Measurements from ENCODE around the gene ZBTB11.
"Not testable (repeated sequence)": the region's sequence is repeated elsewhere in the genome, so short reads cannot be mapped to it uniquely, and the experiment has no call there.

Gene ZBTB11

DNA sequence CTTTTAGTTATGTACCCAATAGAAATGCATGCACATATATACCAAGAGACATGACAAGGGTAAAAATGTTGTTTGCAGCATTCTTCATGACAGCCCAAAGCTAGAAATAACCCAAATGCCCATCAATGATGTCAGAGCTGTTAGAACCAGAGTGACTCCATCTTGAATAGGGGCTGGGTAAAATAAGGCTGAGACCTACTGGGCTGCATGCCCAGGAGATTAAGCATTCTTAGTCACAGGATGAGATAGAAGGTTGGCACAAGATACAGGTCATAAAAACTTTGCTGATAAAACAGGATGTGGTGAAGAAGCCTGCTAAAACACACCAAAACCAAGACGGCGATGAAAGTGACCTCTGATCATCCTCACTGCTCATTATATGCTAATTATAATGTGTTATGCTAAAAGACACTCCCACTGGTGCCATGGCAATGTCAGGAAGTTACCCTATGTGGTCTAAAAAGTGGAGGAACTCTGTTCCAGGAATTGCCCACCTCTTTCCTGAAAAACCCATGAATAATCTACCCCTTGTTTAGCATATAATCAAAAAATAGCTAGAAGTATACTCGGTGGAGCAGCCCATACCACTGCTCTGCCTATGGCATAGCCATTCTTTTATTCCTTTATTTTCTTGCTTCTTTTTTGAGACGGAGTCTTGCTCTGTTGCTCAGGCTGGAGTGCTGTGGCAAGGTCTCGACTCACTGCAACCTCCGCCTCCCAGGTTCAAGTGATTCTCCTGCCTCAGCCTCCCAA is 32.9 kb downstream of the ZBTB11 start:
- no peak for DNase-seq (ENCODE audit: low read depth)

DNA sequence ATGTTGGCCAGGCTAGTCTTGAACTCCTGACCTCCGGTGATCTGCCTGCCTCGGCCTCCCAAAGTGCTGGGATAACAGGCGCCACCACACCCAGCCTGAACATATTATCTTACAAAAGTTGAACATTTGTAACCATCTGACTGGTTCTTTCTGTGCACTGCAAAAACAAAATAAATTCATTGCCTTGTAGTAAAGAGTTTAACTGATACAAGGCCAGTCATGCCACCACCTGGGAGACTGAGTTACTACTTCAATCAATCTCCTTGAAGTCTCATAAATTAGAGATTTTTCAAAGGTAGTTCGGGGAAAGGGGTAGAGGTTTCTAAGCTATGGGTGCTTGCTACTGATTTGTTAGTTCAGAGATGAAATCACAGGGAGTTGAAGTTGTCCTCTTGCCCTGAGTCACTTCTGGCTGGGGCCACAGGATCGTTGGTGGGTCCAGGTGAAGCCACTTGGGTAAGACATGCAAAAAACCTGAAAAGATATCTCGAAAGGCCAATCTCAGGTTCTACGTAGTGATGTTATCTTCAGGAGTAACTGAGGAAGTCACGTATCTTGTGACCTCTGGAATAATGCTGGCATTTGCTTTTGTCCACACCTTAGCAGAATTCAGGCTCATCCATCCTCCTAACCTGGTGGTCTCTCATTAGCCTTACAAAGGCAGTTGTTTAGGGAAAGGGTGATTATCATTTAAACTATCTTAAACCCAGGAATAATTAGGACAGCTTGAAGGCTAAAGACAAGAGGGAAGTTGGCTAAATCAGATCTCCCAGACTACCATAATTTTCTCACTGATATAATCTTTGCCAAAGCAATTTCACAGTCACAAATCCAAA is 33.7 kb downstream of the ZBTB11 start:
- no peak for DNase-seq (ENCODE audit: low read depth)

DNA sequence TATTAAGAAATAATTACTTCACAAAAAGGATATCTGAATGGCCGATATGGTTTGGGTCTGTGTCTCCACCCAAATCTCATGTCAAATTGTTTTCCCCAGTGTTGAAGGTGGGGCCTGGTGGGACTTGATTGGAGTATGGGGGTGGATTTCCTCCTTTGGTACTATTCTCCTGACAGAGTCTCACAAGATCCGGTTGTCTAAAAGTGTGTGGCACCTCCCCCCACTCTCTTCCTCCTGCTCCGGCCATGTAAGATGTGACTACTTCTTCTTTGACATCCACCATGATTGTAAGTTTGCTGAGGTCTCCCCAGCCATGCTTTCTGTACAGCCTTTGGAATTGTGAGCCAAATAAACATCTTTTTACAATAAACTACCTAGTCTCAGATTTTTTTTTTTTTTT is 34.5 kb downstream of the ZBTB11 start:
- DNase-seq (ENCODE audit: low read depth): no peak

DNA sequence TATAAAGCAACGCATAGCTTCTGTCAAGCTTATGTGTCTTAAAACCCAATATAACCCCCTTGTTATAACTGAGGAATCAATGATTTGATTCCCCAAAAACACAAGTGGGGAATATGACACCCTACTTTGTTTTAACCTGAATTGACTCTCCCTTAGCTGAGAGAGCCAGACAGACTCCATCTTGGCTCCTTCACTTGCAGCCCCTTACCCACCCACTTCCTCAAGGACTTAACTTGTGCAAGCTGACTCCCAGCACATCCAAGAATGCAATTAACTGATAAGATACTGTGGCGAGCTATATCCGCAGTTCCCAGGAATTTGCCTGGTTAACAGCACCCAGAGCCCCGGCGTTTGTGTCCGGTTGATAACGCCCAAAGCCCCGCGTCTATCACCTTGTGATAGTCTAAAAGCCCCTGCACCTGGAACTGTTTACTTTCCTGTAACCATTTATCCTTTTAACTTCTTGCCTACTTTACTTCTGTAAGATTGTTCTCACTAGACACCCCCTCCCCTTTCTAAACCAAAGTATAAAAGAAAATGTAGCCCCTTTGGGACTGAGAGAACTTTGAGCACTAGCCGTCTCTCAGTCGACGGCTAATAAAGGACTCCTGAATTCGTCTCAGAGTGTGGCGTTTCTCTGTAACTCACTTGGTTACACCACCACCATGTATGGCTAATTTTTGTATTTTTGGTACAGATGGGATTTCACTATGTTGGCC is 35.4 kb downstream of the ZBTB11 start:
- not testable (repeated sequence) for DNase-seq (ENCODE audit: low read depth)

DNA sequence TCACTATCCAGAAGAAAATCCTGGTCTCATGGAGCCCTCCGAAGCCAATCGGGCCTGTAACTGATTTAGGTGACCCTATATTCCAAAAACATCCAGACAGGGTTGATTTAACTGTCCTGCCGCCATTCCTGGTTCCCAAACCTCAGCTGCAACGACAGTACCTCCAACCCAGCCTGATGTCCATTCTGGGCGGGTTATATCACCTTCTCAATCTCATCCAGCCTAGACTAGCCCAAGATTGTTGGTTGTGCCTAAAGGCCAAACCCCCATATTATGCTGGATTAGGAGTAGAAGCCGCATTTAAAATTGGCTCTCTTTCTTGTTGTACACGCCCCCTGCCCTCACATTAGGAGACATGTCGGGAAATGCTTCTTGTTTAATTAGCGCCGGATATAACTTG is 36.7 kb downstream of the ZBTB11 start:
- DNase-seq (ENCODE audit: low read depth): no peak

DNA sequence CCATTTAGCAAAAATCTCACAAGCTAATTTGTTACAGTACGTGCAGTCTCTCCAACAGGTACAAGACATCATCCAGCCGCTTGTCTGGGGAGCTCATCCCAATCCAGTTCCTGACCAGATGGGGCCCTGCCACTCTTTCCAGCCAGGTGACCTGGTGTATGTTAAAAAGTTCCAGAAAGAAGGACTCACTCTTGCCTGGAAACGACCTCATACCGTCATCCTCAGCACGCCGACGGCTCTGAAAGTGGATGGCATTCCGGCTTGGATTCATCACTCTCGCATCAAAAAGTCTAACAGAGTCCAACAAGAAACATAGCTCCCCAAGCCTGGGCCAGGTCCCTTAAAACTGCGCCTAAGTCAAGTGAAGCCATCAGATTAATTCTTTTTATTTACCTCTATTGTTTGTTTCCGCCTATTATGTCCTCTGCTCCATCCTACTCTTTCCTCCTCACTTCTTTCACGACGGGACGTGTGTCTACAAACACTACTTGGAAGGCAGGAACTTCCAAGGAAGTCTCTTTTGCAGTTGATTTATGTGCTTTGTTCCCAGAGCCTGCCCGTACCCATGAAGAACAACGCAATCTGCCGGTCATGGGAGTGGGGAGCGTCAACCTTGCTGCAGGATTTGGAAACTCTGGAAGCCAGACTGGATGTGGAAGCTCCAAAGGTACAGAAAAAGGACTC is 37.5 kb downstream of the ZBTB11 start:
- DNase-seq (ENCODE audit: low read depth): no peak

DNA sequence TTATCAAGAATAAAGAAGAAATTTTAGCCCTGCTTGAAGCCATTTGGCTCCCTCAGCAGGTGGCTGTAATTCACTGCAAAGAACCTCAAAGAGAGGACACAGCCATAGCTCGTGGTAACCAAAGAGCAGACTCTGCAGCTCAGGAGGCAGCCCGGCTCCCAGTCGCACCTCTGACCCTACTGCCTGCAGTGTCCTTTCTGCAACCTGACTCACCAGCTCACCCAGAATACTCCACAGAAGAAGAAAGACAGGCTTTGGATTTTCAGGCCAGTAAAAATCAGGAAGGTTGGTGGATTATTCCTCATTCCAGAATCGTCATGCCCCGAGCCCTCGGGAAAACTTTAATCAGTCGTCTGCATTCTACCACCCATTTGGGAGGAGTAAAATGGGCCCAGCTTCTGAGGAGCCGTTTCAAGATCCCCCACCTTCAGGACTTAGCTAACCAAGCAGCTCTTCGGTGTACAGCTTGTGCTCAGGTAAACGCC is 38.6 kb downstream of the ZBTB11 start:
- no peak for DNase-seq (ENCODE audit: low read depth)

DNA sequence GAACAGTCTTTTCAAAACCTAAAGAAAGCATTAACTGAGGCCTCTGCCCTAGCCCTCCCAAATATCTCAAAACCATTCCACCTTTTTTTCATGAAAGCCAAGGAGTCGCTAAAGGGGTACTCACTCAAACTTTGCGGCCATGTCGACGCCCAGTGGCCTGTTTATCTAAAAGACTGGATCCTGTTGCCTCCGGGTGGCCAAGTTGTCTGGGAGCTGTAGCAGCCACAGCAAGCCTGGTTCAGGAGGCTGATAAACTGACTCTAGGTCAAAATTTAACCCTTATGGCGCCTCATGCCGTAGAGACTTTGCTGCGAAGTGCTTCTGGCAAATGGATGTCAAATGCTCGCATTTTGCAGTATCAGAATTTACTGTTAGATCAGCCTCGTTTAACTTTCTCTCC is 39.5 kb downstream of the ZBTB11 start:
- DNase-seq (ENCODE audit: low read depth): no peak

DNA sequence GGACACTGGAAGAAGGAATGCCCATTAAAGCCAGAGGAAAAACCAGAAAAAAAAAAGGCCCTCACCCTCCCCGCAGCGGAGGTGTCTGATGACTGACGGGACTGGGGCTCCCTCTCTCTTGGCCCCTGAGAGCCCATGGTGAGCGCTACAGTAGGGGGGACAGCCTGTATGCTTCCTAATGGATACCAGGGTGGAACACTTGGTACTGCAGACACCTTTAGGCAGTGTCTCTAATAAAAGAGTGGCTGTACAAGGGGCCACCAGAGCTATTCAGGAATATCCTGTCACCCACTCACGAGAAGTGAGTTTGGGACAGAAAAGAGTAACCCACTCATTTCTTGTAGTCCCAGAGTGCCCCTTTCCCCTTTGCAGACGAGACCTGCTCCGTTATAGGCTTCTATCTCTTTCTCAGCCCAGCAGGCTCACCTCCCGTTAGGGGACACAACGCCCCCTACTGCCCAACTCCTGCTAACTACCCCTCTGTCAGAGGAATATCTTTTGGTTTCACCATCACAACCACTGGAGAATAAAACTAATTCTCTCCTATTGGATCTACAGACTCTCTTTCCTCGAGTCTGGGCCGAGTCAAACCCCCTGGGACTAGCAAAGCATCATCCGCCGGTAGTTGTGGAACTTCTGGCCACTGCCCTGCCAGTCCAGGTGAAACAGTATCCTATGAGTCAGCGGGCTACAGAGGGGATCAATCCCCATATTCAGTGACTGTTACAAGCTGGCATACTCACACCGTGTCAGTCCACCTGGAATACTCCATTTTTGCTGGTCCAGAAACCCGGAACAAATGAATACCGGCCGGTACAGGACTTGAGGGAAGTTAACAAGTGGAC is 40.8 kb downstream of the ZBTB11 start:
- peak; percentile 26 for DNase-seq (ENCODE audit: low read depth)

DNA sequence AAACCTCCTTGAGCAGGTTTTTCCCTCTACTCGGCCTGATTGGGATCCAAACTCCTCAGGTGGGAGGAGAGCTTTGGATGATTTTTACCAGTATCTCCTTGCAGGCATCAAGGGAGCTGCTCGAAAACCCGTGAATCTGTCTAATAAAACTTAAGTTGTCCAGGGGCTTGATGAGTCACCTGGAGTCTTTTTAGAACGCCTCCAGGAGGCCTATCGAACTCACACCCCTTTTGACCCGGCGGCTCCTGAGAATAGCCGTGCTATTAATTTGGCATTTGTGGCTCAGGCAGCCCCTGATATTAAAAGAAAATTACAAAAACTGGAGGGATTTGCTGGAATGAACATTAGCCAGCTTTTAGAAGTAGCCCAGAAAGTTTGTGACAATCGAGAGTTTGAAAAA is 41.6 kb downstream of the ZBTB11 start:
- no peak for DNase-seq (ENCODE audit: low read depth)

DNA sequence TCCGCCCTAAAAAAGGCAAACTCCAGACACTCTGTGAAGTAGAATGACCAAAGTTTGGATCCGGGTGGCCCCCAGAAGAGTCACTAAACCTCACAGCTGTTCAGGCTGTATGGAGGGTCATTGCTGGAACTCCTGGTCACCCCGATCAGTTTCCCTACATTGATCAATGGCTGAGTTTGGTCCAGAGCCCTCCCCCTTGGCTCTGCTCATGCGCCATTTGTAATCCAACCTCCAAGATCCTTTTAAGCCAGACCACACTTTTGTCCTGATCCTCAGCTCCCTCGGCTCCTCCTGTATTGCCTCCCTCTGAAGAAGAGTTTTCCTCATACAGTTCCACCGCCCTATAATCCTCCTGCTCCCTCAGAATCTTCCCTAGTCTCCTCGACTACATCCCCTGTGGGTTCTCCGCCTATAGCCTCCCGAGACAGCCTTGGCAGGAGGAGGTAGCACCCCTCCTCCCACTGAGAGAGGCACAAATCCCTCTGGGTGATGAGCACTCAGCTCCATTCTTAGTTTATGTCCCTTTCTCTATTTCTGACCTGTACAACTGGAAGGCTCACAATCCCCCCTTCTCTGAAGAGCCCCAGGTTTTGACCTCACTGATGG is 42.2 kb downstream of the ZBTB11 start:
- no peak for DNase-seq (ENCODE audit: low read depth)

DNA sequence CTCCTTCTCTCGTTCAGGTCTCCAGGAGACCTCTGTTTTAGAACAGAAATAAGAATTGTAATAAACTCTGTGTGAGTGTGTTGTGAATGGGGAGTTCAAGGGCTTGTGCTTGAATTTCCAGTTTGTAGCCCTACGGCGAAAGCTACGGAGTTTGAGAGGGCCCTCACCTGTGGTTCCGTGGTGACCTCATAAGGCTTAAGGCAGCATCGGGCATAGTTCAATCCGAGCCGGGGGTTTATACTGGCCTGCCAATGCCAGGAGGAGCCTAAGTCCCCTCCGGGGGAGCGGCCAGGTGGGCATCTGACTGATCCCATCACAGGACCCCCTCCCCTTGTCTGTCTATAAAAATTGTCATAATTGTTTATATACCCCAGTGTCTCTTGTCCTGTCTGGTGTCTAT is 43.7 kb downstream of the ZBTB11 start:
- DNase-seq (ENCODE audit: low read depth): no peak

DNA sequence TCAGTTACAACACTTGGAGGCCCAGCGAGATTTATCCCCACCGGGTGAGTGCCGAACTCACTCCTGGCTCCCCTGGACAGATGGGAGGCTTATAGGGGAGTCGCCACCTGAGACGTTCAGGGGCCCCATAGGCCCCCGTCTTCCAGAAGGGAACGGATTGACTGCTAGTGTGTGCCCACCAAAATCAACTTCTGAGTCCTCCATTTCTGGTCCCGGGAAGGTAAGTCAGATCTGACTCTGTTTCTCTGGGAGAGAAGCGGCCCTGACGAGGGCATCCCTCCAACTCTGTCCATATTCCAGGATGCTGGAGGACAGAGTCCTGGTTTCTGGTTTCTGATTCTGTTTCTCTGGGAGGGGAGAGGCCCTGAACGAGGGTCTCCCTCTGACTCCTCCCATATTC is 44.3 kb downstream of the ZBTB11 start:
- no peak for DNase-seq (ENCODE audit: low read depth)

DNA sequence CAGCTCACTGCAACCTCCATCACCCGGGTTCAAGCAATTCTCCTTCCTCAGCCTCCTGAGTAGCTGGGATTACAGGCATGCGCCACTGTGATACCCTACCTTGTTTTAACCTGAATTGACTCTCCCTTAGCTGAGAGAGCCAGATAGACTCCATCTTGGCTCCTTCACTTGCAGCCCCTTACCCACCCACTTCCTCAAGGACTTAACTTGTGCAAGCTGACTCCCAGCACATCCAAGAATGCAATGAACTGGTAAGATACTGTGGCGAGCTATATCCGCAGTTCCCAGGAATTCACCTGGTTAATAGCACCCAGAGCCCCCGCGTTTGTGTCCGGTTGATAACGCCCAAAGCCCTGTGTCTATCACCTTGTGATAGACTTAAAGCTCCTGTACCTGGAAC is 45.0 kb downstream of the ZBTB11 start:
- not testable (repeated sequence) for DNase-seq (ENCODE audit: low read depth)

DNA sequence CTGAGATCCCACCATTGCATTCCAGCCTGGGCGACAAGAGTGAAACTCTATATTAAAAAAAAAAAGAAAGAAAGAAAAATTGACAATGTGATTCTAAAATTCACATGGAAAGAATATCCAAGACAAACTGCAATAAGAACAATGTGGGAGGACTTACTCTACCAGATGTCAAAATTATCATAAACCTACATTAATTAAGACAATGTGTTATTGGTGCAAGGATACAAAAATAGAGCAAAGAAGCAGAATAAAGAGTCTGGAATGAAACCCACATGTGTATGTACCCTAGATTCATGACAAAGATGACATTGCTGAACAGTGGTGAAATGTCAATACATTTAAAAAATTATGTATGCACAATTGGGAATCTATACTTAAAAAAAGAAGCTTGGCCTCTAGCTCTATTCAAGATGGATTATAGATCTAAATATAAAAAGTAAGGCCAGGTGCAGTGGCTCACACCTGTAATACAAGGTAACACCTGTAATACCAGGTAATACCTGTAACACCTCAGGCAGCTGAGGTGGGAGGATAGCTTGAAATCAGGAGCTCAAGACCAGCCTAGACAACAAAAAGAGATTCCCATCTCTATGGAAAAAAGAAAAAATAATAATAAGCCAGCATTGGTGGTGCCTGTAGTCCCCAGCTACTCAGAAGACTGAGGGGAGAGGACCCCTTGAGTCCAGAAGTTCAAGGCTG is 45.7 kb downstream of the ZBTB11 start:
- no peak for DNase-seq (ENCODE audit: low read depth)

DNA sequence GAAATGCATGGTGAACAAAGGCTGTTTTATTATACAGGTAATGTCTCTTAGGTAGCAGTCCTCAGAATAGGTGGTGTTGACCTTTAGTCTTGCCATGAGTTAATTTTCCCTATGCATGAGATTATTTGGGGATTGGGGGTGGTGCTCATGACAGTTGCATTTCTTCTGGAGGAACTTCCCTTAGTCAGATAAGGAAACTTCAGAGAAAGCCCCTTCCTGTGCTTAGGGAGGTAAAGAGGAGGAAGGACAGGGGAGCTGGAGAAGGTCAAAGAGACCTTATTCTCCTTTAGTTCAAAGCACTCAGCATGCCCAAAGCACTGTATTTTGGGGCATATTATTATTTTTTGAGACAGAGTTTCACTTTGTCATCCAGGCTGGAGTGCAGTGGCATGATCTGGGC is 47.7 kb downstream of the ZBTB11 start:
- DNase-seq (ENCODE audit: low read depth): no peak

DNA sequence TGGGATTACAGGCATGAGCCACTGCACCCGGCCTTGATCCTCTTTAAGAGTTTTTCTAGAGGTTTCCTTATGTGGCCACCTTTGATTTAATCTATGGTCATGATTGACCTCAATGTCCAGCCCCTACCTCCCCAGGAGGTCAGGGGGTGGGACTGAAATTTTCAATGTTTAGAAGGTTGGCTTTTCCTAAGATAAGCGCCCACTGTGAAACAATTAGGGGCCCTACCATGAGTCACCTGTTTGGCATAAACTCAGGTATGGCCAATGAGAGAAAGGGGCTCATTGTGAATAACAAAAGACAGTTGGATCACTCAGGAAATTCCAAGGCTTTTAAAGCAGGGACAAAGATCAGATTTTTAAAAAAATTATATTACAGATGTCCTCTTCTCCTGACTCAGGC is 51.1 kb downstream of the ZBTB11 start:
- no peak for DNase-seq (ENCODE audit: low read depth)

DNA sequence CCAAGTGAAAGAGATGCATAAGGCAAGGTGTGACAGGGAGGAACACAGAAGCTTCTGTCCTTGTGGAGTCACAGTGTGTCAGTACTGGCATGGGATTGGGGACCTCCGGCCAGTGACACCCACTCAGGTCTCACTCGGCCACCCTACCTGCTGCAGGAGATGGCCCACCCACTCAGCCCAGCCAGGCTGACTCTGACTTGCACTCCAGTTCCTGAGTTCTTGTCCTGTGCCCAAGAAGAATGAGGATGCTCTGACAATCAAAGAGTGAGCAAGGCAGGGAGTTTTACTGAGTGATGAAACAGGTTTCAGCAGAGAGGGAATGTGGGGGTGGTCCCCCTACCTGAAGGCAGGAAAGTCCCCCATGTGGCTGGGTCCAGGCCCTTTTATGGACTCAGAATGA is 52.1 kb downstream of the ZBTB11 start:
- DNase-seq (ENCODE audit: low read depth): no peak

DNA sequence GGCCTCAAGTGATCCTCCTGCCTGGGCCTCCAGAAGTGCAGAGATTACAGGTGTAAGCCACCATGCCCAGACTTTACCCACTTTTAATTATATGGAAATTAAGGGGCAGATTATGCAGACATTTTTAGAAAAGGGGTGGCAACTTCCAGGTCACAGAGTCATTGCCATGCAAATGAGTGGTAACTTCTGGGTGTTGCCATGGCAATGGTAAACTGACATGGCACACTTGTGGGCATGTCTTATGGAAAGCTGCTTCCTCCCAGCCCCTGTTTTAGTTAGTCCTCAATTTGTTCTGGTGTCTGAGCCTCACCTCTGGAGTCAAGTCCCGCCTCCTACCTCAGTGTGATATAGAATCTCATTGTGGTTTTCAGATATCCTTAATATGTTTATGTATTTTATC is 53.3 kb downstream of the ZBTB11 start:
- no peak for DNase-seq (ENCODE audit: low read depth)

DNA sequence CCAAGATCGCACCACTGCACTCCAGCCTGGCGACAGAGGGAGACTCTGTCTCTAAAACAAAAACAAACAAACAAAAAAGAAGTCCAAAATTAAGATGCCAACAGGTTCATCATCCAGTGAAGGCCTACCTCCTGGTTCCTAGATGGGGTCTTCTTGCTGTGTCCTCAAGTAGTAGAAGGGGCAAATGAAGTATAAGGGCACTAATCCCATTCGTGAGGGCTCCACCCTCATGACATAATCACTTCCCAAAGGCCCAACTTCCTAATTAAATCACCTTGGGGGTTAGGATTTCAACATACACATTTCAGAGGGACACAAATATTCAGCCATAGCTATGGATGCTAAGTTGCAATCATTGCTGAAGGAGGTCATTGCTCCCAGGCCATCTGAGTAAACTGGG is 57.2 kb downstream of the ZBTB11 start:
- no peak for DNase-seq (ENCODE audit: low read depth)
